Astrocyte (in vitro differentiated cells and primary cell): ENCODE results near the gene FOXC2.

ENCODE experiments used
- EZH2 ChIP-seq: IDR thresholded peaks from 2 replicates; pipeline ENCODE4 v1.6.1; 2012; ENCODE audit warnings: mild to moderate bottlenecking, low read length, inconsistent platforms; ENCODE audit not compliant: insufficient read depth
- TF ChIP-seq, protein P1 (sequence below): IDR thresholded peaks from 2 replicates; pipeline ENCODE4 v1.5.1; 2011; ENCODE audit warnings: low read depth, mild to moderate bottlenecking, inconsistent platforms, low read length, moderate library complexity; ENCODE audit not compliant: insufficient read depth

DNA sequence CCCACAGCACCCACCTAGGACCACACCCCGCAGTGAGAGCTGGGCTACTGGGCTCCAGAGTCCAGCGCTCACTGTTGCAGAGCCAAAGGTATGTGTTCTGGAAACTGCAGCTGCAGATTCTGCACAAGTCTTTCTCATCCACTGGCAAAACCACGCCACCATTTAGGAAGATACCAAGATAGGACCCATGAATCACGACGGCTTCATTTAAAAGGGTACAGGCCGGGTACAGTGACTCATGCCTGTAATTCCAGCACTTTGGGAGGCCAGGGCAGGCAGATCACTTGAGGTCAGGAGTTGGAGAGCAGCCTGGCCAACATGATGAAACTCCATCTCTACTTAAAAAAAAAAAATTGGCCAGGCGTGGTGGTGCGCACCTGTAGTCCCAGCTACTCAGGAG lies 37.5 kb upstream of the FOXC2 start:
- no peak for TF ChIP-seq EZH2
- TF ChIP-seq, protein P1, sequence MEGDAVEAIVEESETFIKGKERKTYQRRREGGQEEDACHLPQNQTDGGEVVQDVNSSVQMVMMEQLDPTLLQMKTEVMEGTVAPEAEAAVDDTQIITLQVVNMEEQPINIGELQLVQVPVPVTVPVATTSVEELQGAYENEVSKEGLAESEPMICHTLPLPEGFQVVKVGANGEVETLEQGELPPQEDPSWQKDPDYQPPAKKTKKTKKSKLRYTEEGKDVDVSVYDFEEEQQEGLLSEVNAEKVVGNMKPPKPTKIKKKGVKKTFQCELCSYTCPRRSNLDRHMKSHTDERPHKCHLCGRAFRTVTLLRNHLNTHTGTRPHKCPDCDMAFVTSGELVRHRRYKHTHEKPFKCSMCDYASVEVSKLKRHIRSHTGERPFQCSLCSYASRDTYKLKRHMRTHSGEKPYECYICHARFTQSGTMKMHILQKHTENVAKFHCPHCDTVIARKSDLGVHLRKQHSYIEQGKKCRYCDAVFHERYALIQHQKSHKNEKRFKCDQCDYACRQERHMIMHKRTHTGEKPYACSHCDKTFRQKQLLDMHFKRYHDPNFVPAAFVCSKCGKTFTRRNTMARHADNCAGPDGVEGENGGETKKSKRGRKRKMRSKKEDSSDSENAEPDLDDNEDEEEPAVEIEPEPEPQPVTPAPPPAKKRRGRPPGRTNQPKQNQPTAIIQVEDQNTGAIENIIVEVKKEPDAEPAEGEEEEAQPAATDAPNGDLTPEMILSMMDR: no peak
